ENCODE results near the gene KIF21B.
"Not testable (repeated sequence)": the region's sequence is repeated elsewhere in the genome, so short reads cannot be mapped to it uniquely, and the experiment has no call there.

Gene KIF21B

DNA sequence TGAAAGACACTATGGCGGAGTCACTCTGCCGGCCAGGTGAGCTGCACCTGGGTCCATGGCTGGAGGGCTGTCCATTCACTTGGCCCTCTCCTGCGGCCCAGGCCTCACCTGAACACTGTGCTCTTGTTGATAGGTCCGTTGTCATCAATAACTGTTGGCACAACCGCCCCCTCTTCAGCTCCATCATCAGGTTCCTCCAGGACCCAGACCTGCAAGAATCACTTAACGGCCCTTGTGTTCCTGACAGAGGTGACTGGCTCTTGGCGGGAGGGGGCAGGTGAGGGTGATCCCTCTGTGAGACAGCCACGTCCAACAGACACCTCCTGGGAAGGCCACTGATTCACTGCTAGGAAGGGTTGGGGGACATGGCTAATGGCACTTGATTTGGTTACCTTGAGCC, 73.9 kb downstream of the KIF21B start:
- no peak for DNase-seq (ENCODE audit: low read depth, low spot score)
- H3K4me3 ChIP-seq (ENCODE audit: low read depth, low read length) = no peak overlapping the region
- TF ChIP-seq, protein P1, sequence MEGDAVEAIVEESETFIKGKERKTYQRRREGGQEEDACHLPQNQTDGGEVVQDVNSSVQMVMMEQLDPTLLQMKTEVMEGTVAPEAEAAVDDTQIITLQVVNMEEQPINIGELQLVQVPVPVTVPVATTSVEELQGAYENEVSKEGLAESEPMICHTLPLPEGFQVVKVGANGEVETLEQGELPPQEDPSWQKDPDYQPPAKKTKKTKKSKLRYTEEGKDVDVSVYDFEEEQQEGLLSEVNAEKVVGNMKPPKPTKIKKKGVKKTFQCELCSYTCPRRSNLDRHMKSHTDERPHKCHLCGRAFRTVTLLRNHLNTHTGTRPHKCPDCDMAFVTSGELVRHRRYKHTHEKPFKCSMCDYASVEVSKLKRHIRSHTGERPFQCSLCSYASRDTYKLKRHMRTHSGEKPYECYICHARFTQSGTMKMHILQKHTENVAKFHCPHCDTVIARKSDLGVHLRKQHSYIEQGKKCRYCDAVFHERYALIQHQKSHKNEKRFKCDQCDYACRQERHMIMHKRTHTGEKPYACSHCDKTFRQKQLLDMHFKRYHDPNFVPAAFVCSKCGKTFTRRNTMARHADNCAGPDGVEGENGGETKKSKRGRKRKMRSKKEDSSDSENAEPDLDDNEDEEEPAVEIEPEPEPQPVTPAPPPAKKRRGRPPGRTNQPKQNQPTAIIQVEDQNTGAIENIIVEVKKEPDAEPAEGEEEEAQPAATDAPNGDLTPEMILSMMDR (IDR thresholded peaks at IDR 0.05; ENCODE audit: low read depth, low read length) = no peak
- in situ Hi-C loops (cut with HindIII; ENCODE audit: low sequenced_read_pairs) = no loop called here

DNA sequence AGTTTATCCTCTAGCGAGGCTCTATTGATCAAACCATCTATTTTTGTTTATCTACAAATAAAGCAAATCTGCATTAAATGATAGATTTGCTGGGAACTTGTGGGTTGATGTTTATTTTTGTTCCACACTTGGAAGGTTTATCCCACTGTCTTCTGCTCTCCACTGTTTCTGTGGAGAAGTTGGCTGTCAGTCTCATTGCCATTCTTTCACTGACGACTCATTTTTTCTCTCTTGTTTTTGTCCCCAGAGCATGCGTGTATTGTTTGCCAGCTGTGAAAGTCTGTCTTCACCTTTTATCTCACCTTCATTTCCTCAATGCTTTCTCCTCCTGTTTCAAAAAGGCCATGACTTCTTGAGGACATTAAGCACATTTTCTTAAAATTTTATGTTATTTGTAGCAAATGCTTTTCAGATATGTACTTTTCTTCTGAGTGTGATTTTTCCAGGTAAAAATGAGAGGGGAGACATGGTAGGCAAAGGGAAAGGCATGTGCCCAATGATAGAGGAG, 76.4 kb downstream of the KIF21B start:
- TF ChIP-seq, protein P1 (IDR thresholded peaks at IDR 0.05; ENCODE audit: low read depth, low read length) = no peak
- in situ Hi-C loops (cut with HindIII; ENCODE audit: low sequenced_read_pairs) = no loop called here
- H3K4me3 ChIP-seq (ENCODE audit: low read depth, low read length) = no peak overlapping the region
- no peak for DNase-seq (ENCODE audit: low read depth, low spot score)

- DNase-seq (ENCODE audit: low read depth, low spot score) = no peak
- in situ Hi-C loops (cut with HindIII; ENCODE audit: low sequenced_read_pairs) = no loop called here
- TF ChIP-seq, protein P1 (IDR thresholded peaks at IDR 0.05; ENCODE audit: low read depth, low read length) = no peak
- no peak overlapping the region for H3K4me3 ChIP-seq (ENCODE audit: low read depth, low read length)
These were observed 78.4 kb downstream of the KIF21B start for GRCh38 chr1:200945111-200945510.

GRCh38 chr1:200938955-200939354, 84.6 kb downstream of the KIF21B start:
- TF ChIP-seq, protein P1 (IDR thresholded peaks at IDR 0.05; ENCODE audit: low read depth, low read length) = no peak
- in situ Hi-C loops (cut with HindIII; ENCODE audit: low sequenced_read_pairs) = no loop called here
- H3K4me3 ChIP-seq (ENCODE audit: low read depth, low read length) = no peak overlapping the region
- DNase-seq (ENCODE audit: low read depth, low spot score) = no peak

GRCh38 chr1:200935286-200935962, 88.1 kb downstream of the KIF21B start:
- DNase-seq (ENCODE audit: low read depth, low spot score); H3K4me3 ChIP-seq (ENCODE audit: low read depth, low read length); in situ Hi-C loops (cut with HindIII; ENCODE audit: low sequenced_read_pairs): not testable (repeated sequence)

DNA sequence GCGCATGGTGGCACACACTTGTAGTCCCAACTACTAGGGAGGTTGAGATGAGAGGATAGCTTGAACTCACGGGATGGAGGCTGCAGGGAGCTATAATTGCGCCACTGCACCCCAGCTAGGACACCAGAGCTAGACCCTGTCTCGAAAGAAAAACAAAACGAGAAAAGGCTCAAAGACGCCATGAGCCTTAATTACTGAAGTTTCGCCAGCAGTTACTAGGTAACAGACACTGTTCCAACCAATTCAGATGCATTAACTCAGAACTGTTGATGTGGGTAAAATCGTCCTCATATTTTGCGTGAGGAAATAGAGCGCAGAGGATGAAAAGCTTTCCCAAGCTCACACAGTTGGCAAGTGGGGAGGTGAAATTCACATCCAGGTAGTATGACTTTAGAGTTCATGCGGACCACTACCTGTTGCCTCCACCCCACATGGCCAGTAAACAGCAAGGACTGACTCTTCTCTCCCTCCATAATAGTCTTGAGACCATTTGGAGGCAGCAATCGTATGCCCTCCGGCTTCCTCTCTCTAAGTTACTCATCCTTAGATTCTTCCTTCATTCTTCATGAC, 88.8 kb downstream of the KIF21B start:
- DNase-seq (ENCODE audit: low read depth, low spot score) = no peak
- in situ Hi-C loops (cut with HindIII; ENCODE audit: low sequenced_read_pairs) = no loop called here
- TF ChIP-seq, protein P1 (IDR thresholded peaks at IDR 0.05; ENCODE audit: low read depth, low read length) = no peak
- H3K4me3 ChIP-seq (ENCODE audit: low read depth, low read length) = no peak overlapping the region

DNA sequence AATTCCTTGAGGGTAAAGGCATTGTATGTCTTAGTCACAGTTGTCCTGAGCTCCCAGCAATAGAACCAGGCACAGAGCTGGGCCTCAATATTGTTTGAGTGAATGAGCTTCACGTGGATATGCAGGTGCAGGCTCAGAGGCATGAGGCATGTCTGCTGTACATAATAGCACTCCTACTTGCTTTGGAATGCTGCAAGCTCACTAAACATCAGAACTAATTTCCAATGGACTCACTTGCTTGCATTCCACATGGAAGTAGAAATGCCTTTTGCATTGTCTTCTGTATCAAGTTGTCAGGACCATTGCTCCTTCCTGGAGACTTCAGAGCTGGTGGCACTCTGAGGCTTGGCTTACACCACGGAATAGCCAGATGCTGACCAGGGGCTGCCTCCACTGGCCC, 91.7 kb downstream of the KIF21B start:
- TF ChIP-seq, protein P1 (IDR thresholded peaks at IDR 0.05; ENCODE audit: low read depth, low read length) = no peak
- DNase-seq (ENCODE audit: low read depth, low spot score) = no peak
- in situ Hi-C loops (cut with HindIII; ENCODE audit: low sequenced_read_pairs) = no loop called here
- no peak overlapping the region for H3K4me3 ChIP-seq (ENCODE audit: low read depth, low read length)

DNA sequence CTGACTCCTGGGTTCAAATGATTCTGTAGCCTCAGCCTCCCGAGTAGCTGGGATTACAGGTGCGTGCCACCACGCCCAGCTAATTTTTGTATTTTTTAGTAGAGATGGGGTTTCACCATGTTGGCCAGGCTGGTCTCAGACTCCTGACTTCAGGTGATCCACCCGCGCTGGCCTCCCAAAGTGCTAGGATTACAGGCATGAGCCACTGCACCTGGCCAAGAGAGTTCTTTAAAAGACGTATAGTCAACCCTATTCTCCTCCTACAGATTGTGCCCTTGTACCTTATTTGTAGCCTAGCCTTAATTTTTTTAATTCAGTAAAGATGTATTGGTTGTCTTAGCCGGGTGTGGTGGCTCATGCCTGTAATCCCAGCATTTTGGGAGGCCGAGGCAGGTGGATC, 93.2 kb downstream of the KIF21B start:
- in situ Hi-C loops (cut with HindIII; ENCODE audit: low sequenced_read_pairs); H3K4me3 ChIP-seq (ENCODE audit: low read depth, low read length); DNase-seq (ENCODE audit: low read depth, low spot score): not testable (repeated sequence)

All from astrocyte of the spinal cord (primary cell).